Measurements from ENCODE around the gene GSKIP. TPM values are rescaled to one million over a fixed set of nuclear protein-coding genes. Genes with fewer than 3 reads are reported as not detected.

Gene GSKIP
- total and polyA plus RNA-seq, 2 experiments from 2014 or later = 17.4 to 50.9 TPM

DNA sequence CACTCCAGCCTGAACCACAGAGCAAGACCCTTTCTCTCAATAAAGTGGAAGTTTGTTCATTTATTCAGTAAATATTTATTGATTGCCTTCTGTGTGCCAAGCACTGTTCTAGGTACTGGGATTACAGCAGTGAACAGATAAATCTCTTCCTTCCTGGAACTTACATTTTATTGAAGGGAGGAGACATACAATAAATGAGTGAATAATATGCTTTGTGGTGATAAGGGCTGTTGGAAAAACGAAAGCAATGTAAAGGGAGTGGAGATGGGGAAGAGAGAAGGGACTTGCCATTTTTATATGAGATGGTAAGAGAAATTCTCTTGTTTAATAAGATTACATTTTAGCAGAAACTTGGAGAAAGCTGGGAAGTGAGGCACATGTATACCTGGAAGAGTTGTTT lies 1.6 kb downstream of the GSKIP start (continued):
- TF ChIP-seq, protein P1, sequence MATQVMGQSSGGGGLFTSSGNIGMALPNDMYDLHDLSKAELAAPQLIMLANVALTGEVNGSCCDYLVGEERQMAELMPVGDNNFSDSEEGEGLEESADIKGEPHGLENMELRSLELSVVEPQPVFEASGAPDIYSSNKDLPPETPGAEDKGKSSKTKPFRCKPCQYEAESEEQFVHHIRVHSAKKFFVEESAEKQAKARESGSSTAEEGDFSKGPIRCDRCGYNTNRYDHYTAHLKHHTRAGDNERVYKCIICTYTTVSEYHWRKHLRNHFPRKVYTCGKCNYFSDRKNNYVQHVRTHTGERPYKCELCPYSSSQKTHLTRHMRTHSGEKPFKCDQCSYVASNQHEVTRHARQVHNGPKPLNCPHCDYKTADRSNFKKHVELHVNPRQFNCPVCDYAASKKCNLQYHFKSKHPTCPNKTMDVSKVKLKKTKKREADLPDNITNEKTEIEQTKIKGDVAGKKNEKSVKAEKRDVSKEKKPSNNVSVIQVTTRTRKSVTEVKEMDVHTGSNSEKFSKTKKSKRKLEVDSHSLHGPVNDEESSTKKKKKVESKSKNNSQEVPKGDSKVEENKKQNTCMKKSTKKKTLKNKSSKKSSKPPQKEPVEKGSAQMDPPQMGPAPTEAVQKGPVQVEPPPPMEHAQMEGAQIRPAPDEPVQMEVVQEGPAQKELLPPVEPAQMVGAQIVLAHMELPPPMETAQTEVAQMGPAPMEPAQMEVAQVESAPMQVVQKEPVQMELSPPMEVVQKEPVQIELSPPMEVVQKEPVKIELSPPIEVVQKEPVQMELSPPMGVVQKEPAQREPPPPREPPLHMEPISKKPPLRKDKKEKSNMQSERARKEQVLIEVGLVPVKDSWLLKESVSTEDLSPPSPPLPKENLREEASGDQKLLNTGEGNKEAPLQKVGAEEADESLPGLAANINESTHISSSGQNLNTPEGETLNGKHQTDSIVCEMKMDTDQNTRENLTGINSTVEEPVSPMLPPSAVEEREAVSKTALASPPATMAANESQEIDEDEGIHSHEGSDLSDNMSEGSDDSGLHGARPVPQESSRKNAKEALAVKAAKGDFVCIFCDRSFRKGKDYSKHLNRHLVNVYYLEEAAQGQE (IDR thresholded peaks at IDR 0.05; ENCODE audit: unreplicated experiment) = no peak
- TF ChIP-seq ZNF114 (CRISPR knock-in tag; IDR thresholded peaks at IDR 0.05) = no peak

DNA sequence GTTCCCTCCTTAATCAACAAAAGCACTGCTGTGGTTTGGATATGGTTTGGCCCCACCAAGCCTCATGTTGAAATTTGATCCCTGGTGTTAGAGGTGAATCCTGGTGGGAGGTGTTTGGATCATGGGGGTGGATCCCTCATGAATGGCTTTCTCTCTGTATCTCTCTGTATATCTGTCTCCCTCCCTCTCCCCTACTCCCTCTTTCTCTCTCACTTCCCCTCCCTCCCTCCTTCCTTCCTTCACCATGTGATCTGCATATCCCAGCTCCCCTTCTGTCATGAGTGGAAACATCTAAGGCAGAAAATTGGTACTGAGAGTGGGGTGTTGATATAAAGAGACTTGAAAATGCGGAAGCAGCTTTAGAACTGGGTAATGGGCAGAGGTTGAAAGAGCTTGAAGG lies 5.2 kb downstream of the GSKIP start:
- peaks cover 18% of the 10 kb centered on the region for H4K20me1 ChIP-seq (replicated peaks; ENCODE audit: insufficient read depth)
- Mint-ChIP-seq H3K27ac (peak overlapping the region; percentile 5), H3K27me3 (ENCODE audit: insufficient read depth, low read depth, poor library complexity) (no peaks in the 10 kb centered on the region), H3K4me3 (no peak overlapping the region), H3K9me3 (peaks cover 6% of the 10 kb centered on the region; the same call in 2 of the 3 replicates), H3K4me1 (peaks cover 25% of the 10 kb centered on the region), H3K36me3 (ENCODE audit: low read depth) (peaks cover 14% of the 10 kb centered on the region)
- no peaks in the 10 kb centered on the region for H3F3A ChIP-seq (replicated peaks; ENCODE audit: low read depth)
- TF ChIP-seq, protein P1 (IDR thresholded peaks at IDR 0.05; ENCODE audit: unreplicated experiment) = no peak
- TF ChIP-seq EZH2phosphoT487 (IDR thresholded peaks at IDR 0.05; ENCODE audit: unreplicated experiment) (no peak), ZNF114 (CRISPR knock-in tag; IDR thresholded peaks at IDR 0.05) (no peak), EZH2 (IDR thresholded peaks at IDR 0.05; ENCODE audit: low read depth, unreplicated experiment) (no peak), POLR2AphosphoS5 (IDR thresholded peaks at IDR 0.05; ENCODE audit: low read depth) (no peak), ZNF331 (CRISPR knock-in tag; IDR thresholded peaks at IDR 0.05; ENCODE audit: low read depth) (no peak), STAT1 (IDR thresholded peaks at IDR 0.05; ENCODE audit: unreplicated experiment) (no peak)
- TF ChIP-seq, protein P2, sequence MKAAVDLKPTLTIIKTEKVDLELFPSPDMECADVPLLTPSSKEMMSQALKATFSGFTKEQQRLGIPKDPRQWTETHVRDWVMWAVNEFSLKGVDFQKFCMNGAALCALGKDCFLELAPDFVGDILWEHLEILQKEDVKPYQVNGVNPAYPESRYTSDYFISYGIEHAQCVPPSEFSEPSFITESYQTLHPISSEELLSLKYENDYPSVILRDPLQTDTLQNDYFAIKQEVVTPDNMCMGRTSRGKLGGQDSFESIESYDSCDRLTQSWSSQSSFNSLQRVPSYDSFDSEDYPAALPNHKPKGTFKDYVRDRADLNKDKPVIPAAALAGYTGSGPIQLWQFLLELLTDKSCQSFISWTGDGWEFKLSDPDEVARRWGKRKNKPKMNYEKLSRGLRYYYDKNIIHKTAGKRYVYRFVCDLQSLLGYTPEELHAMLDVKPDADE (IDR thresholded peaks at IDR 0.05) = no peak
- H3K4me1 ChIP-seq (ENCODE audit: insufficient read depth) = peaks cover 6% of the 10 kb centered on the region
- no peaks in the 10 kb centered on the region for H3K36me3 ChIP-seq (ENCODE audit: insufficient read depth)
- no peaks in the 10 kb centered on the region for H3K9me2 ChIP-seq (ENCODE audit: insufficient read depth)
- ATAC-seq (peak; percentile 41), DNase-seq (ENCODE audit: low spot score) (peak; percentile 43)
- peaks cover 96% of the 10 kb centered on the region for H3K79me2 ChIP-seq (replicated peaks; ENCODE audit: insufficient read depth)
- no peak overlapping the region for H2AFZ ChIP-seq
- peak overlapping the region; percentile 3; the same call in 1 of the 2 replicates for H3K27ac ChIP-seq (ENCODE audit: low read depth)
- H3K27me3 ChIP-seq (ENCODE audit: insufficient read depth) = no peaks in the 10 kb centered on the region
- peak overlapping the region; percentile 17; the same call in 1 of the 2 replicates for H3K4me3 ChIP-seq
- H3K4me2 ChIP-seq = peak overlapping the region; percentile 4; the same call in 1 of the 2 replicates
